MM.1S (cell line): ENCODE measurements around the gene VAV2.
A peak's percentile ranks its signal among the peaks of the same experiment; 100 is the strongest.

Source experiments
- DNase-seq: peaks from one replicate; pipeline ENCODE4 v3.0.0-alpha.2; 2015
- H2AFZ ChIP-seq: fragments of 300-600 bp; sonication (generic); 2 replicates; pipeline ENCODE4 v1.6.0; 2016; ENCODE audit warnings: antibody characterized with exemption, low read length
- H3F3A ChIP-seq: fragments of 300-600 bp; sonication (generic); 2 replicates; pipeline ENCODE4 v1.6.1; 2016; ENCODE audit warnings: mild to moderate bottlenecking, antibody characterized with exemption, low read length, moderate library complexity, mixed read lengths; ENCODE audit not compliant: insufficient read depth
- H3K27ac ChIP-seq: fragments of 300-600 bp; sonication (generic); 2 replicates; pipeline ENCODE4 v1.5.1; 2016; ENCODE audit warnings: mild to moderate bottlenecking, low read length
- H3K27me3 ChIP-seq: fragments of 300-600 bp; sonication (generic); replicated peaks from 2 replicates; pipeline ENCODE4 v1.6.0; 2016; ENCODE audit warnings: low read length; ENCODE audit not compliant: insufficient read depth
- H3K36me3 ChIP-seq: fragments of 300-600 bp; sonication (generic); replicated peaks from 2 replicates; pipeline ENCODE4 v1.6.1; 2016; ENCODE audit warnings: mild to moderate bottlenecking, low read length, mixed read lengths; ENCODE audit not compliant: insufficient read depth
- H3K4me1 ChIP-seq: fragments of 300-600 bp; sonication (generic); 2 replicates; pipeline ENCODE4 v1.6.1; 2016; ENCODE audit warnings: low read length, mixed read lengths
- H3K4me2 ChIP-seq: fragments of 300-600 bp; sonication (generic); 2 replicates; pipeline ENCODE4 v1.6.0; 2016; ENCODE audit warnings: low read depth, low read length
- H3K4me3 ChIP-seq: fragments of 300-600 bp; sonication (generic); 2 replicates; pipeline ENCODE4 v1.5.1; 2016; ENCODE audit warnings: low read length, mixed read lengths
- H3K79me2 ChIP-seq: fragments of 300-600 bp; sonication (generic); 2 replicates; pipeline ENCODE4 v1.6.1; 2016; ENCODE audit warnings: mixed run types, low read length, mixed read lengths
- H3K9ac ChIP-seq: fragments of 300-600 bp; sonication (generic); 2 replicates; pipeline ENCODE4 v1.6.1; 2016; ENCODE audit warnings: low read length, mixed read lengths
- H3K9me2 ChIP-seq: fragments of 300-600 bp; sonication (generic); replicated peaks from 2 replicates; pipeline ENCODE4 v1.6.1; 2016; ENCODE audit warnings: mild to moderate bottlenecking, low read length, mixed read lengths; ENCODE audit not compliant: insufficient read depth
- H3K9me3 ChIP-seq: fragments of 300-600 bp; sonication (generic); replicated peaks from 2 replicates; pipeline ENCODE4 v1.6.1; 2016; ENCODE audit warnings: mild to moderate bottlenecking, low read length, mixed read lengths; ENCODE audit not compliant: insufficient read depth
- H4K20me1 ChIP-seq: fragments of 300-600 bp; sonication (generic); 2 replicates; pipeline ENCODE4 v1.6.1; 2016; ENCODE audit warnings: mild to moderate bottlenecking, low read length, moderate library complexity, mixed read lengths; ENCODE audit not compliant: insufficient read depth
- CTCF ChIP-seq: fragments of 300-600 bp; sonication (generic); IDR thresholded peaks from 2 replicates; pipeline ENCODE4 v1.5.1; 2016; ENCODE audit warnings: antibody characterized with exemption, low read length, mixed read lengths
- EZH2 ChIP-seq: fragments of 300-600 bp; sonication (generic); optimal IDR thresholded peaks from 2 replicates; pipeline ENCODE3; 2017; ENCODE audit warnings: low read depth, mild to moderate bottlenecking, antibody characterized with exemption, low read length, mixed read lengths
- EZH2phosphoT487 ChIP-seq: fragments of 300-600 bp; sonication (generic); IDR thresholded peaks from 2 replicates; pipeline ENCODE4 v1.6.1; 2018; ENCODE audit warnings: antibody characterized with exemption, low read length

VAV2 gene

GRCh38 chr9:133770076-133770777 is 221.9 kb downstream of the VAV2 start:
- no peak for DNase-seq
- Histone ChIP-seq H4K20me1 (no peaks in the 10 kb centered on the region), H3K9me3 (no peaks in the 10 kb centered on the region), H3K27me3 (peaks cover 11% of the 10 kb centered on the region), H3K9ac (no peak overlapping the region), H3F3A (no peaks in the 10 kb centered on the region), H3K36me3 (no peaks in the 10 kb centered on the region), H3K79me2 (no peaks in the 10 kb centered on the region), H3K4me2 (no peak overlapping the region), H2AFZ (no peak overlapping the region), H3K9me2 (no peaks in the 10 kb centered on the region), H3K27ac (no peak overlapping the region), H3K4me1 (no peaks in the 10 kb centered on the region), H3K4me3 (no peak overlapping the region)
- TF ChIP-seq CTCF (no peak), EZH2 (no peak)

- Histone ChIP-seq H3K27me3 (peaks cover 17% of the 10 kb centered on the region), H3K79me2 (no peaks in the 10 kb centered on the region), H3K4me3 (no peak overlapping the region), H3K4me1 (no peaks in the 10 kb centered on the region), H3K9me2 (no peaks in the 10 kb centered on the region), H3K9ac (no peak overlapping the region), H3K27ac (no peak overlapping the region), H2AFZ (no peak overlapping the region), H3K4me2 (no peak overlapping the region), H3K9me3 (no peaks in the 10 kb centered on the region), H3F3A (no peaks in the 10 kb centered on the region), H3K36me3 (no peaks in the 10 kb centered on the region), H4K20me1 (no peaks in the 10 kb centered on the region)
- no peak for DNase-seq
- TF ChIP-seq EZH2phosphoT487 = no peak
- TF ChIP-seq EZH2 = no peak
- TF ChIP-seq CTCF = no peak
Observed at GRCh38 chr9:133769511-133770075, 222.5 kb downstream of the VAV2 start.

- TF ChIP-seq EZH2 (no peak), CTCF (peak; percentile 32)
- Histone ChIP-seq H3K79me2 (no peaks in the 10 kb centered on the region), H3K9me3 (no peaks in the 10 kb centered on the region), H3K4me1 (no peaks in the 10 kb centered on the region), H3K4me2 (no peak overlapping the region), H3K9me2 (no peaks in the 10 kb centered on the region), H3F3A (no peaks in the 10 kb centered on the region), H3K4me3 (no peak overlapping the region), H3K27ac (no peak overlapping the region), H3K27me3 (peaks cover 20% of the 10 kb centered on the region), H3K9ac (no peak overlapping the region), H4K20me1 (no peaks in the 10 kb centered on the region), H2AFZ (no peak overlapping the region), H3K36me3 (no peaks in the 10 kb centered on the region)
- DNase-seq = no peak
Observed at GRCh38 chr9:133768859-133769510, 223.1 kb downstream of the VAV2 start.
